Measurements from ENCODE around the gene GHDC.

DNA sequence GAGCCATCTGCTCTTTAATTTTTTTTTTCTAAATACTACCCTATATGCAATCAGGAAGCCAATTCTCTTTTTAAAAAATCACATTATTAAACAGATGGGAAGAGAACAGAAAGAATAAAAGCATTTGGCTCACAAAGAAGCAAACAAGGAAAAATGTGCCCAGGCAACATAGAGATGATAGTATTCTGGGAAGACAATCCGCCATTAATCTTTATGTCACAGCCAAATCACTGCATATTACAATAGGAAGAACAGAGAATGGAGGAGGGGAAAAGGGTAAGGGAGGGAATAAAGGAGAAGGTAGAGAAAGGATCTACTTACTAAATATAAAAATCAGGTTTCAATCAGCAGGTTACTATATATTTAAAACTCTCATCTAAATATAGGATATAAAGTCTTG is 47.6 kb upstream of the GHDC start:
- TF ChIP-seq, protein P1, sequence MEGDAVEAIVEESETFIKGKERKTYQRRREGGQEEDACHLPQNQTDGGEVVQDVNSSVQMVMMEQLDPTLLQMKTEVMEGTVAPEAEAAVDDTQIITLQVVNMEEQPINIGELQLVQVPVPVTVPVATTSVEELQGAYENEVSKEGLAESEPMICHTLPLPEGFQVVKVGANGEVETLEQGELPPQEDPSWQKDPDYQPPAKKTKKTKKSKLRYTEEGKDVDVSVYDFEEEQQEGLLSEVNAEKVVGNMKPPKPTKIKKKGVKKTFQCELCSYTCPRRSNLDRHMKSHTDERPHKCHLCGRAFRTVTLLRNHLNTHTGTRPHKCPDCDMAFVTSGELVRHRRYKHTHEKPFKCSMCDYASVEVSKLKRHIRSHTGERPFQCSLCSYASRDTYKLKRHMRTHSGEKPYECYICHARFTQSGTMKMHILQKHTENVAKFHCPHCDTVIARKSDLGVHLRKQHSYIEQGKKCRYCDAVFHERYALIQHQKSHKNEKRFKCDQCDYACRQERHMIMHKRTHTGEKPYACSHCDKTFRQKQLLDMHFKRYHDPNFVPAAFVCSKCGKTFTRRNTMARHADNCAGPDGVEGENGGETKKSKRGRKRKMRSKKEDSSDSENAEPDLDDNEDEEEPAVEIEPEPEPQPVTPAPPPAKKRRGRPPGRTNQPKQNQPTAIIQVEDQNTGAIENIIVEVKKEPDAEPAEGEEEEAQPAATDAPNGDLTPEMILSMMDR (conservative IDR thresholded peaks at IDR 0.05 in 1 of 2, IDR thresholded peaks at IDR 0.05 in 1 of 2; ENCODE audit: extremely low read depth in 1 of 2, insufficient read depth in 1 of 2, low read depth in 1 of 2, low read length in 2 of 2) = no peak
- no peak for TF ChIP-seq EZH2 (IDR thresholded peaks at IDR 0.05; ENCODE audit: borderline replicate concordance, low read length)

Measured in mammary epithelial cell (primary cell).